BE2C (cell line): ENCODE results near the gene RPS6KA2.

Source experiments
- DNase-seq: peaks from one replicate; pipeline ENCODE4 v3.0.0-alpha.2; 2020
- H3K27me3 ChIP-seq: fragments of 250-450 bp; sonication (Bioruptor Pico); 2 replicates; pipeline ENCODE4 v1.5.1; 2020; ENCODE audit warnings: mild to moderate bottlenecking
- H3K36me3 ChIP-seq: fragments of 250-450 bp; sonication (Bioruptor Pico); 2 replicates; pipeline ENCODE4 v1.5.1; 2020; ENCODE audit warnings: mild to moderate bottlenecking
- H3K4me1 ChIP-seq: fragments of 250-450 bp; sonication (Bioruptor Pico); 2 replicates; pipeline ENCODE4 v1.5.1; 2020
- H3K4me3 ChIP-seq: 2 replicates; pipeline ENCODE4 v1.5.1; 2011; ENCODE audit warnings: low read depth, low read length
- H3K9me3 ChIP-seq: fragments of 250-450 bp; sonication (Bioruptor Pico); 2 replicates; pipeline ENCODE4 v1.5.1; 2020
- CTCF ChIP-seq: IDR thresholded peaks from 2 replicates; pipeline ENCODE4 v1.5.1; 2012; ENCODE audit warnings: mild to moderate bottlenecking, low read depth, low read length

RPS6KA2 gene

GRCh38 chr6:166496460-166496859, 130.6 kb downstream of the RPS6KA2 start:
- TF ChIP-seq CTCF, result no peak
- Histone ChIP-seq H3K27me3 (no peaks in the 10 kb centered on the region), H3K36me3 (peaks cover 14% of the 10 kb centered on the region), H3K9me3 (no peaks in the 10 kb centered on the region), H3K4me3 (no peak overlapping the region), H3K4me1 (peaks cover 19% of the 10 kb centered on the region)
- DNase-seq, result no peak

DNA sequence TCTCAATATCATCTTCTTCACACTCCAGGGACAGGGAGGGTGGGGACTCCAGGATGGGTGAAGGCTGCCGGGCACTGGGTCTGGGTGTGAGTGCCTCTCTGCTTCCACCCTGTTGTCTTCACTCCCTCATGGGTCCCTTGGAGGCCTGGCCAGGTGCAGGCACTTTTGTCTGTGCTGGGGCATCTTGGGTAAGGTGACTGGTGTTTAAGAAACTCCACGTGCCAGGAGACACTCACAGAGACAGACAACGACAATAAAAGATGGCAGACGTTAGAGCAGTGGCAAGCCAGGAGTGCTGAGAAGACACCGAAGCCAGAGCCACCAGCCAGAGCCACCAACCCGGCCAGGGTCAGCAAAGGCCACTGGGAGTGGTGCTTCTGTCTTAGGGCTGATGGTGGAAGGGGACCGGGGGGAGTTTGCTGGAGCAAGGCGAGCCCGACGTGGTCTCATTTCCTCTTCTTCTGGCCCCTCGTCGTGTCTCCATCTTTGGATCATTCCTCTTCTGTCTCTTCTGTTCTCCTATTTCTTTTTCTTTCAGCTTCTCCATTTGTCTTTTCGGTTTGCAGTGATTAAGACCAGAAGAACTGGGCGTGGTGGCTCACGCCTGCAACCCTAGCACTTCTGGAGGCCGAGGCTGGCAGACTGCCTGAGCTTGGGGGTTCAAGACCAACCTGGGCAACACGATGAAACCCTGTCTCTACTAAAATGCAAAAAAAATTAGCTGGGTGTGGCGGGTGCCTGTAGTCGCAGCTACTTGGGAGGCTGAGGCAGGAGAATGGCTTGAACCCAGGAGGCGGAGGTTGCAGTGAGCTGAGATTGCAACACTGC, 131.3 kb downstream of the RPS6KA2 start:
- Histone ChIP-seq H3K27me3 (no peaks in the 10 kb centered on the region), H3K4me3 (no peak overlapping the region), H3K4me1 (peaks cover 24% of the 10 kb centered on the region), H3K9me3 (no peaks in the 10 kb centered on the region), H3K36me3 (peaks cover 14% of the 10 kb centered on the region)
- TF ChIP-seq CTCF, result no peak
- no peak for DNase-seq

DNA sequence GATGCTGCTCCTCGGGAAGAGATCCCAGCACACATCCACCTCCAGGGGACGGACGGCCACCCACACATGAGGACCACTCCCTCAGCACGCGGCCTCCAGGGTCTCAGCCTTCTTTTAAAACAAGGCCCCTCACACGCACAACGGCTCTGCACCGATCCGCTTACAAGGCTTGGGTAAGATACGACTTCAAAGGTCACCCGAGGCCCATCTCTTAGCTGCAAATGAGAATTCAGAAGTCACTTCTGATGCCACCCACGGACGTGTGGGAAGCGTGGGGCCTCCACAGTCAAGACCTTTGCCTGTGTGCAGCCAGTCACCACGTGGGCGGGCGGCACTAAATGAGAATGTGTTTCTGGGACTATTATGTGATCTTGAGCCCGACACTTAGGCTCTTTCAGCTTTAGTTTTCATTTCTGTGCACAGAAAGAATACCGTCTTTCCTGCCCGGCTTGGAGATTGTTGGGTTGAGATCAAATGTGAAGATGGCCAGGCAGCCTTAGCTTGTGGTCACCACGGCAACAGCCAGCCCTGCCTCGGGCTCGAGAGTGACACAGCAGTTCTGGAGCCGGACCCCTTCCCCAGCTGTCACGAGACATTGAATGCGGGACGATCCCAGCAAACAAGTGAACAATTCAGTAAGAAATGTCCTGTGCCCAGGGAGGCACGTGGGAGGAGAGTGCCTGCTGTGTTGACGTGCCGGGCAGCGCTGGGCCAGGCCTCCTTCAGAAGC, 132.1 kb downstream of the RPS6KA2 start:
- DNase-seq, result peak; percentile 41
- H3K9me3 ChIP-seq, result no peaks in the 10 kb centered on the region
- peaks cover 32% of the 10 kb centered on the region for H3K4me1 ChIP-seq
- no peaks in the 10 kb centered on the region for H3K27me3 ChIP-seq
- TF ChIP-seq CTCF, result no peak
- no peak overlapping the region for H3K4me3 ChIP-seq
- H3K36me3 ChIP-seq, result peaks cover 9% of the 10 kb centered on the region

- Histone ChIP-seq H3K4me3 (no peak overlapping the region), H3K4me1 (peaks cover 34% of the 10 kb centered on the region), H3K27me3 (no peaks in the 10 kb centered on the region), H3K36me3 (peaks cover 9% of the 10 kb centered on the region), H3K9me3 (no peaks in the 10 kb centered on the region)
- no peak for TF ChIP-seq CTCF
- DNase-seq, result no peak
Measured at GRCh38 chr6:166494101-166494441, 133.0 kb downstream of the RPS6KA2 start.

- Histone ChIP-seq H3K9me3 (no peaks in the 10 kb centered on the region), H3K4me3 (no peak overlapping the region), H3K4me1 (peaks cover 34% of the 10 kb centered on the region), H3K27me3 (no peaks in the 10 kb centered on the region), H3K36me3 (peaks cover 9% of the 10 kb centered on the region)
- no peak for TF ChIP-seq CTCF
- no peak for DNase-seq
Measured at GRCh38 chr6:166493427-166494100, 133.5 kb downstream of the RPS6KA2 start.
